ENCODE measurements around the gene KRT72. TPM values are rescaled to one million over a fixed set of nuclear protein-coding genes. Genes with fewer than 3 reads are reported as not detected.

Gene KRT72
- total RNA-seq, 2 donors from 2014 or later = 0.25 TPM; not detected in 1

DNA sequence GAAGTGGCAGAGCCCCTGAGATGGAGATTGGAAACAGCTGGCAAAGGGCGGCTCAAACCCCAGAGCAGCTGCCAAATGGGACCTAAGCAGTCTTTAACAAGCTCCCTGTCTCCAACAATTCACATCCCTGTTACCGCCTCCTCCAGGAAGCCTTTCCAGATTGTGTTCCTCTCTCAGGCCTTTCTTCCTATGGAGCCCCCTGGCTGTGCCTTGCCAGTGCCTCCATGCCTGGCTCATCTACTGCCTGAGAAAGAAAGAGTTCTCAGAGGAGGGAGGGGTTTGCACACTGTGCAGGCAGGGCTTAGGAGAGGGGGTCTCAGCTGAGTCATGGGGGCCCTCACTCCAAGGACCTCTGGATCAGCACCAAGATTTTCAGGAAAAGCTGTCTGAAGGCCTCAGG is 18.8 kb downstream of the KRT72 start:
- TF ChIP-seq, protein P1, sequence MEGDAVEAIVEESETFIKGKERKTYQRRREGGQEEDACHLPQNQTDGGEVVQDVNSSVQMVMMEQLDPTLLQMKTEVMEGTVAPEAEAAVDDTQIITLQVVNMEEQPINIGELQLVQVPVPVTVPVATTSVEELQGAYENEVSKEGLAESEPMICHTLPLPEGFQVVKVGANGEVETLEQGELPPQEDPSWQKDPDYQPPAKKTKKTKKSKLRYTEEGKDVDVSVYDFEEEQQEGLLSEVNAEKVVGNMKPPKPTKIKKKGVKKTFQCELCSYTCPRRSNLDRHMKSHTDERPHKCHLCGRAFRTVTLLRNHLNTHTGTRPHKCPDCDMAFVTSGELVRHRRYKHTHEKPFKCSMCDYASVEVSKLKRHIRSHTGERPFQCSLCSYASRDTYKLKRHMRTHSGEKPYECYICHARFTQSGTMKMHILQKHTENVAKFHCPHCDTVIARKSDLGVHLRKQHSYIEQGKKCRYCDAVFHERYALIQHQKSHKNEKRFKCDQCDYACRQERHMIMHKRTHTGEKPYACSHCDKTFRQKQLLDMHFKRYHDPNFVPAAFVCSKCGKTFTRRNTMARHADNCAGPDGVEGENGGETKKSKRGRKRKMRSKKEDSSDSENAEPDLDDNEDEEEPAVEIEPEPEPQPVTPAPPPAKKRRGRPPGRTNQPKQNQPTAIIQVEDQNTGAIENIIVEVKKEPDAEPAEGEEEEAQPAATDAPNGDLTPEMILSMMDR (IDR thresholded peaks at IDR 0.05) = no peak
- H3K4me1 ChIP-seq = no peaks in the 10 kb centered on the region
- intact Hi-C loops (cut with DNase I) = loop anchor here (5.0 to 10.0 kb wide), 5 partner anchors 210 to 440 kb away; no protein-coding TSS in a partner anchor
- no peaks in the 10 kb centered on the region for H3K9me3 ChIP-seq
- H3K27me3 ChIP-seq = no peaks in the 10 kb centered on the region
- no peak for DNase-seq
- no peak overlapping the region for H3K4me3 ChIP-seq
- no peak overlapping the region for H3K9ac ChIP-seq (ENCODE audit: low read depth in 2 of 2, low read length in 2 of 2)
- no peaks in the 10 kb centered on the region for H3K36me3 ChIP-seq
- no peak overlapping the region for H3K27ac ChIP-seq

DNA sequence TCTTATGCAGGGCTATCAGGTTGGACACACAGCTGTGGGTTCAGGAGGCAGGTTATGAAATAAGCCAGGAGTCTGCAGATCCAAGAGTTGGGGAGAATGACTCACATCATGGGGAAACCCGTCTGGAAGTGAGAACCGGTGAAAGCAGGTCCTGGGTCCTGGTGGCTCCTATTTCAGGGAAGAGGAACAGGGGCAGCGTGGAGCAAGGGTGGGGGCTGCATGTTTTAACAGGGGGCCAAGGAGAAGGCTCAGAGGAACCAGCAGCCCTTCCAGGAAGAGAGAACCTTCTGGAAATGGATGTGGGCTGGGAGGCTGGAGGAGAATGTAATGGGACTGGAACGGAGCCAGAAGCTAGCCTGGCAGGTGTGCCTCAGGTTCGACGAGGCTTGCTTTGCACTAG is 19.8 kb downstream of the KRT72 start:
- no peaks in the 10 kb centered on the region for H3K4me1 ChIP-seq
- TF ChIP-seq, protein P1 (IDR thresholded peaks at IDR 0.05) = no peak
- no peaks in the 10 kb centered on the region for H3K27me3 ChIP-seq
- no peaks in the 10 kb centered on the region for H3K36me3 ChIP-seq
- DNase-seq = no peak
- intact Hi-C loops (cut with DNase I) = loop anchor here (5.0 to 10.0 kb wide), 5 partner anchors 209 to 439 kb away; no protein-coding TSS in a partner anchor
- no peak overlapping the region for H3K27ac ChIP-seq
- H3K4me3 ChIP-seq = no peak overlapping the region
- H3K9ac ChIP-seq (ENCODE audit: low read depth in 2 of 2, low read length in 2 of 2) = no peak overlapping the region
- no peaks in the 10 kb centered on the region for H3K9me3 ChIP-seq

DNA sequence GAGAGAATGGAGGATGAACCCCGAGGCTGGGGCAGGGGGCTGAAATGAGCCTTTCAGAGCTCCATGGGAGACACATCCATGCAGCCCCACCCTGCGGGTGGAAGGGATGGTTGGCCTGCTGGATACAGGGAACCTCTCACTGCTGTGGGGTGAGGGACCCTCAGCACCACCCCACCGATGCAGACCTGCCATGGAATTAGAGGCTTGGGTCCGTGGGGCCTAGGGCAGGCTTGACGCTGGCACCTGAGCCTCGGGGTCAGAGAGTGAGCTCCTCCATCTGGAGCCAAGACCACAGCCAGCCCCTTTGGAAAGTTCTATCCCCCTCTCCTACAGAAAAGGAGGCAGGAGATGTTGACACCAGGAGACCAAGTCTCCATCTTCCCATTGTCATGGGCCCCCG is 20.2 kb downstream of the KRT72 start:
- DNase-seq = no peak
- no peak overlapping the region for H3K9ac ChIP-seq (ENCODE audit: low read depth in 2 of 2, low read length in 2 of 2)
- H3K36me3 ChIP-seq = no peaks in the 10 kb centered on the region
- H3K4me3 ChIP-seq = no peak overlapping the region
- H3K27ac ChIP-seq = no peak overlapping the region
- H3K9me3 ChIP-seq = no peaks in the 10 kb centered on the region
- intact Hi-C loops (cut with DNase I) = loop anchor here (5.0 to 10.0 kb wide), 5 partner anchors 209 to 439 kb away; no protein-coding TSS in a partner anchor
- TF ChIP-seq, protein P1 (IDR thresholded peaks at IDR 0.05) = no peak
- H3K4me1 ChIP-seq = no peaks in the 10 kb centered on the region
- no peaks in the 10 kb centered on the region for H3K27me3 ChIP-seq

DNA sequence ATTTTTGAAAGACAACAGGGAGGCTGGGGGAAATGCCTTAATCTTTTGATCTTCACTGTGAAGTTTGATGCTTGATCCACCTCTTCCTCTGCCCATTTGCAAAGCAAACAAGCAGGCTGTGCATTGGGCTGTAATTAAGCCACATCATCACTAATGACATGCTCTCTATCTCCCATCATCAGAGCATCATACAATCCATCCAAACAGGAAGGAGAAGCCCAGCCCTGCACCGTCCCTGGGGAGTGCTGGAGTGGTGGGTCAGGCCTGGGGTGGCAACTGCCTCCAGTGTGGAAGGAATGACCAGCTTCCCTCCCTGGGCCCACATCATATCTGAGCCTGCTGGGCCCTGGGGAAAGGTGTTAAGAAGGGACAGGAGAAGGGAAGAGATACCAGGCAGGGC is 20.8 kb downstream of the KRT72 start:
- TF ChIP-seq, protein P1 (IDR thresholded peaks at IDR 0.05) = no peak
- no peak for DNase-seq
- Histone ChIP-seq H3K9me3 (no peaks in the 10 kb centered on the region), H3K4me1 (no peaks in the 10 kb centered on the region), H3K36me3 (no peaks in the 10 kb centered on the region), H3K27ac (no peak overlapping the region), H3K27me3 (no peaks in the 10 kb centered on the region), H3K4me3 (no peak overlapping the region), H3K9ac (ENCODE audit: low read depth in 2 of 2, low read length in 2 of 2) (no peak overlapping the region)
- intact Hi-C loops (cut with DNase I) = loop anchor here (5.0 to 10.0 kb wide), 5 partner anchors 208 to 438 kb away; no protein-coding TSS in a partner anchor

DNA sequence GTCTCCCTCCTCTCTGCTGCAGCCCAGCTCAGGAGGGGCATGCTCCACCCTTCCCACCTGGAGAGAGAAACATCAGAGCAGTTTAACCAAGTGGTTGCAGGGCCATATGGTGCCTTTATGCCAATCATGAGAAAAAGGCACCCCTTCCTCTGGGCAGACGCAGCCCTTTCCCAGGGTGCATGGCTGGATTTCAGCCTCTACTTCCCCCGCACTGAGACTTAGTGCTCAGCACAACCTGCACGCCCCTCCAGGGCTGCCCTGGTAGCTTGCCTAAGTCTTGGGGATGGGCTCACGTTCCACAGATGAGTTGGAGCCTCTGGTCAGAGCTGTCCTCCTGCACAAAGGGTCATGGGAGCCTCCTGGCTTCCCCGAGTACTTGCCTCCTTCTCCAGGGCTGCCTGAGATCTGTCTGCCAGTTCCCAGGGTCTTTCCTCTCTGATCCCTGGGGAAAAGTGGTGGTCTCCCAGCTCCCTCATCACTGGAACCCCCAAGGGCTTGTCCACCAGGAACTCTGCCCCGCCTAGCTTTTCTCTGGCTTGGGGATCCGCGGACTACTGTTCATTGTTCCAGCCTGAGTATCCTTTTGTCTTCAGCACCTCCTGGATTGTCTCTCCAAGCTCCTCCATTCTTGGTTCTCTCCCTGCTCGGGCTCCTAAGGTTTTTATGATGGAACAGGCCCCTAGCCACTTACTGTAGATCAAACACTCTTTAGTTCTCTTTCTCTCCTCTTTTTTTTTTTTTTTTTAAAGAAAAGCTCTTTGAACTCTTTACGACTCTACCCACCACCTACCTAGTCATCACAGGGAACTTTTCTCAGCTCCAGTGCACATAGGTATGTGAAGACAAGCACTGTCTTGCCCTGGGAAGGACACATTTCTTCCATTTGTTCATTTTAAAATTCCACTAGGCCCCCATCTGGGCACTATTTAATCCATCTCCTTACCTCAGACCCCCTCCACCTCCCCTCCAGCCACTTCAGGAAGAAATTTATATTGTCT is 21.5 kb downstream of the KRT72 start:
- no peaks in the 10 kb centered on the region for H3K36me3 ChIP-seq
- H3K9me3 ChIP-seq = no peaks in the 10 kb centered on the region
- H3K27me3 ChIP-seq = no peaks in the 10 kb centered on the region
- no peak overlapping the region for H3K27ac ChIP-seq
- no peak overlapping the region for H3K4me3 ChIP-seq
- DNase-seq = no peak
- intact Hi-C loops (cut with DNase I) = loop anchor here (5.0 to 10.0 kb wide), 5 partner anchors 207 to 437 kb away; no protein-coding TSS in a partner anchor
- TF ChIP-seq, protein P1 (IDR thresholded peaks at IDR 0.05) = no peak
- H3K9ac ChIP-seq (ENCODE audit: low read depth in 2 of 2, low read length in 2 of 2) = no peak overlapping the region
- no peaks in the 10 kb centered on the region for H3K4me1 ChIP-seq
